ENCODE results near the gene FMN1.
"Not testable (repeated sequence)": the region's sequence is repeated elsewhere in the genome, so short reads cannot be mapped to it uniquely, and the experiment has no call there.

Gene FMN1

GRCh38 chr15:32956711-32957110 lies 237.8 kb downstream of the FMN1 start:
- no peak for ATAC-seq
- H3K4me3 Mint-ChIP-seq = no peak overlapping the region
- DNase-seq = no peak
- H3K27ac Mint-ChIP-seq = no peak overlapping the region
- H3K4me1 Mint-ChIP-seq = no peaks in the 10 kb centered on the region
- peaks cover 9% of the 10 kb centered on the region for H3K27me3 Mint-ChIP-seq
- no peaks in the 10 kb centered on the region for H3K9me3 Mint-ChIP-seq

GRCh38 chr15:32956006-32956405 lies 238.5 kb downstream of the FMN1 start:
- DNase-seq (no peak), ATAC-seq (no peak)
- Mint-ChIP-seq H3K27ac (no peak overlapping the region), H3K9me3 (no peaks in the 10 kb centered on the region), H3K4me1 (no peaks in the 10 kb centered on the region), H3K4me3 (no peak overlapping the region), H3K27me3 (peaks cover 9% of the 10 kb centered on the region)

GRCh38 chr15:32953533-32953910 lies 241.0 kb downstream of the FMN1 start:
- Mint-ChIP-seq H3K9me3 (no peaks in the 10 kb centered on the region), H3K27ac (no peak overlapping the region), H3K4me3 (no peak overlapping the region), H3K27me3 (peaks cover 9% of the 10 kb centered on the region), H3K4me1 (no peaks in the 10 kb centered on the region)
- ATAC-seq (no peak), DNase-seq (no peak)

GRCh38 chr15:32952901-32953532 lies 241.5 kb downstream of the FMN1 start:
- H3K9me3 Mint-ChIP-seq = no peaks in the 10 kb centered on the region
- no peak overlapping the region for H3K4me3 Mint-ChIP-seq
- no peaks in the 10 kb centered on the region for H3K4me1 Mint-ChIP-seq
- peaks cover 9% of the 10 kb centered on the region for H3K27me3 Mint-ChIP-seq
- DNase-seq (no peak), ATAC-seq (no peak)
- H3K27ac Mint-ChIP-seq = no peak overlapping the region

- ATAC-seq (no peak), DNase-seq (no peak)
- Mint-ChIP-seq H3K27me3 (peaks cover 4% of the 10 kb centered on the region), H3K9me3 (no peaks in the 10 kb centered on the region), H3K4me1 (no peaks in the 10 kb centered on the region), H3K4me3 (no peak overlapping the region), H3K27ac (no peak overlapping the region)
Measured at GRCh38 chr15:32951736-32952464, 242.6 kb downstream of the FMN1 start.

GRCh38 chr15:32950051-32950450 lies 244.5 kb downstream of the FMN1 start:
- H3K4me3 Mint-ChIP-seq, H3K4me1 Mint-ChIP-seq, H3K27me3 Mint-ChIP-seq, DNase-seq, H3K27ac Mint-ChIP-seq, ATAC-seq, H3K9me3 Mint-ChIP-seq: not testable (repeated sequence)

GRCh38 chr15:32946210-32946609 lies 248.3 kb downstream of the FMN1 start:
- no peak for DNase-seq
- no peaks in the 10 kb centered on the region for H3K9me3 Mint-ChIP-seq

GRCh38 chr15:32944431-32944830 lies 250.1 kb downstream of the FMN1 start:
- H3K27ac Mint-ChIP-seq = peak overlapping the region in 1 of 2 donors; percentile 17
- no peaks in the 10 kb centered on the region for H3K27me3 Mint-ChIP-seq
- ATAC-seq (no peak), DNase-seq (no peak)
- H3K4me3 Mint-ChIP-seq = no peak overlapping the region
- H3K9me3 Mint-ChIP-seq = no peaks in the 10 kb centered on the region
- H3K4me1 Mint-ChIP-seq = no peaks in the 10 kb centered on the region

More at GRCh38 chr15:32946210-32946609, 248.3 kb downstream of the FMN1 start:
- ATAC-seq = no peak
- Mint-ChIP-seq H3K27ac (no peak overlapping the region), H3K4me1 (no peaks in the 10 kb centered on the region), H3K4me3 (no peak overlapping the region), H3K27me3 (no peaks in the 10 kb centered on the region)

GRCh38 chr15:32943711-32944110 lies 250.8 kb downstream of the FMN1 start:
- ATAC-seq (no peak), DNase-seq (no peak)
- H3K9me3 Mint-ChIP-seq = no peaks in the 10 kb centered on the region
- no peak overlapping the region for H3K27ac Mint-ChIP-seq
- H3K4me1 Mint-ChIP-seq = no peaks in the 10 kb centered on the region
- no peaks in the 10 kb centered on the region for H3K27me3 Mint-ChIP-seq
- no peak overlapping the region for H3K4me3 Mint-ChIP-seq

- DNase-seq (no peak), ATAC-seq (no peak)
- Mint-ChIP-seq H3K4me1 (no peaks in the 10 kb centered on the region), H3K27me3 (peaks cover 5% of the 10 kb centered on the region), H3K27ac (no peak overlapping the region), H3K4me3 (no peak overlapping the region), H3K9me3 (no peaks in the 10 kb centered on the region)
Measured at GRCh38 chr15:32942401-32942841, 252.1 kb downstream of the FMN1 start.

GRCh38 chr15:32941823-32942222 lies 252.7 kb downstream of the FMN1 start:
- H3K4me3 Mint-ChIP-seq = no peak overlapping the region

GRCh38 chr15:32936976-32937375 lies 257.5 kb downstream of the FMN1 start:
- Mint-ChIP-seq H3K27ac (no peak overlapping the region), H3K9me3 (peaks cover 9 to 11% of the 10 kb centered on the region in 2 donors), H3K27me3 (peaks cover 38% of the 10 kb centered on the region), H3K4me3 (no peak overlapping the region), H3K4me1 (no peaks in the 10 kb centered on the region)
- no peak for ATAC-seq
- no peak for DNase-seq

More at GRCh38 chr15:32941823-32942222, 252.7 kb downstream of the FMN1 start:
- DNase-seq (no peak), ATAC-seq (no peak)
- no peaks in the 10 kb centered on the region for H3K4me1 Mint-ChIP-seq
- no peaks in the 10 kb centered on the region for H3K9me3 Mint-ChIP-seq
- peaks cover 10% of the 10 kb centered on the region for H3K27me3 Mint-ChIP-seq
- H3K27ac Mint-ChIP-seq = no peak overlapping the region

GRCh38 chr15:32936283-32936918 lies 258.1 kb downstream of the FMN1 start:
- Mint-ChIP-seq H3K27me3 (peaks cover 38% of the 10 kb centered on the region), H3K4me1 (no peaks in the 10 kb centered on the region), H3K4me3 (no peak overlapping the region), H3K9me3 (peaks cover 9 to 11% of the 10 kb centered on the region in 2 donors), H3K27ac (no peak overlapping the region)
- ATAC-seq = no peak
- DNase-seq = no peak

GRCh38 chr15:32935139-32935538 lies 259.4 kb downstream of the FMN1 start:
- ATAC-seq (no peak), DNase-seq (no peak)
- H3K4me1 Mint-ChIP-seq = no peaks in the 10 kb centered on the region
- peaks cover 38% of the 10 kb centered on the region for H3K27me3 Mint-ChIP-seq
- H3K27ac Mint-ChIP-seq = no peak overlapping the region
- H3K4me3 Mint-ChIP-seq = no peak overlapping the region
- H3K9me3 Mint-ChIP-seq = peaks cover 9 to 11% of the 10 kb centered on the region in 2 donors

- no peak for DNase-seq
- no peak for ATAC-seq
- Mint-ChIP-seq H3K4me3 (no peak overlapping the region), H3K27ac (no peak overlapping the region), H3K9me3 (peaks cover 9 to 11% of the 10 kb centered on the region in 2 donors), H3K4me1 (no peaks in the 10 kb centered on the region), H3K27me3 (peaks cover 38% of the 10 kb centered on the region)
Measured at GRCh38 chr15:32933236-32933635, 261.3 kb downstream of the FMN1 start.

- no peaks in the 10 kb centered on the region for H3K4me1 Mint-ChIP-seq
- H3K4me3 Mint-ChIP-seq = no peak overlapping the region
- H3K9me3 Mint-ChIP-seq = no peaks in the 10 kb centered on the region
- H3K27me3 Mint-ChIP-seq = peaks cover 9% of the 10 kb centered on the region
- H3K27ac Mint-ChIP-seq = no peak overlapping the region
- ATAC-seq (no peak), DNase-seq (no peak)
Measured at GRCh38 chr15:32928876-32929275, 265.6 kb downstream of the FMN1 start.
